Tibial nerve (tissue), 3 donors: ENCODE measurements around the gene HTR3D.

ENCODE experiments used
- POLR2A ChIP-seq, 2 donors: fragments of 450-650 bp; IDR thresholded peaks; one replicate each; pipeline ENCODE4 v1.6.1; 2017; ENCODE audit warnings: antibody characterized with exemption in 2 of 2, mild to moderate bottlenecking in 2 of 2, moderate library complexity in 2 of 2
- TF ChIP-seq, protein P1 (sequence below), 5 experiments: fragments of 200-600 bp in 3 of 5; fragments of 450-650 bp in 2 of 5; sonication (generic) in 3 of 5; IDR thresholded peaks; one replicate each; pipeline ENCODE4 v1.5.1; 2016 to 2019; ENCODE audit warnings: antibody characterized with exemption in 5 of 5, mild to moderate bottlenecking in 3 of 5, moderate library complexity in 2 of 5

GRCh38 chr3:184016169-184016570, 15.4 kb upstream of the HTR3D start:
- TF ChIP-seq, protein P1, sequence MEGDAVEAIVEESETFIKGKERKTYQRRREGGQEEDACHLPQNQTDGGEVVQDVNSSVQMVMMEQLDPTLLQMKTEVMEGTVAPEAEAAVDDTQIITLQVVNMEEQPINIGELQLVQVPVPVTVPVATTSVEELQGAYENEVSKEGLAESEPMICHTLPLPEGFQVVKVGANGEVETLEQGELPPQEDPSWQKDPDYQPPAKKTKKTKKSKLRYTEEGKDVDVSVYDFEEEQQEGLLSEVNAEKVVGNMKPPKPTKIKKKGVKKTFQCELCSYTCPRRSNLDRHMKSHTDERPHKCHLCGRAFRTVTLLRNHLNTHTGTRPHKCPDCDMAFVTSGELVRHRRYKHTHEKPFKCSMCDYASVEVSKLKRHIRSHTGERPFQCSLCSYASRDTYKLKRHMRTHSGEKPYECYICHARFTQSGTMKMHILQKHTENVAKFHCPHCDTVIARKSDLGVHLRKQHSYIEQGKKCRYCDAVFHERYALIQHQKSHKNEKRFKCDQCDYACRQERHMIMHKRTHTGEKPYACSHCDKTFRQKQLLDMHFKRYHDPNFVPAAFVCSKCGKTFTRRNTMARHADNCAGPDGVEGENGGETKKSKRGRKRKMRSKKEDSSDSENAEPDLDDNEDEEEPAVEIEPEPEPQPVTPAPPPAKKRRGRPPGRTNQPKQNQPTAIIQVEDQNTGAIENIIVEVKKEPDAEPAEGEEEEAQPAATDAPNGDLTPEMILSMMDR (IDR thresholded peaks at IDR 0.05) = no peak
- no peak for TF ChIP-seq POLR2A (IDR thresholded peaks at IDR 0.05)
